ENCODE data around the gene RAB22A.

RAB22A gene

DNA sequence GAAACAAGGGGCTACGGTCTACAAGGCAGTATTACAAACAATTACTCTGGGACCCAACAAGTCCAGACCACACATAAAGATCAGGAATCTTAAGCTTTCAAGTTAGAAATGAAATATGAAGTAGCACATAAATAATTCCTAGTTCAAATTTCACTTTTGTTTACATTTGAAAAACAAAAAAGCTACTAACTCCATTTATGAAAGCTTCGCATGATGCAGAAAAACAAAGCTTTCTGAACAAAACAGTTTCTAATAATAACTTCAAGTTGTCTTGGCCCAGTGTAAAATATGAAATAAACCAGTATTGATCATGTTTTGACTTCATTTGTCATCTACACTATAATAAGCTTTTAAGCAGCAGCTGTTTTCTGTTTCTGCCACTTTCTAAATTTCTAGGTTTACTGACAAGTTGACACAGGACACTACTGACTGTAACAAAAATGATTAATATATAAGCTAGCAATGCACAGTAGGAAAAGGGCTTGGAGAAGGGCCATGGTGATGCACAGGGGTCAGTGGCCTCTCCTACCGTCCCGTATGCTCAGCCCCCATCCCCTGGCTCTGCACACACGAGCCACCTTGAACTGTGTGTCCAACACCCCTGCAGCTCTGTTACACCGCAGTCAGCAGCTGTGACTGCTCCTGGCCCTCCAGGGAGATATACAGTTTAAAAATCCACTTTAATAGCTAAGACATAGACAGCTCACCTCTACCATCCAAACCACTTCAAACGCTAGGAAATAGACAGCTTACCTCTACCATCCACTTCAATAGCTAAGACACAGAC is 13.3 kb upstream of the RAB22A start:
- Histone ChIP-seq H3K9me3 (ENCODE audit: insufficient read depth, low read length) (no peaks in the 10 kb centered on the region), H3K4me3 (ENCODE audit: low read length) (no peak overlapping the region), H3K79me2 (ENCODE audit: low read length) (no peaks in the 10 kb centered on the region), H4K20me1 (ENCODE audit: insufficient read depth, low read length) (no peaks in the 10 kb centered on the region; the same call in 1 of the 2 replicates), H3K4me2 (ENCODE audit: low read length) (no peak overlapping the region), H3K27me3 (ENCODE audit: low read depth, low read length) (no peaks in the 10 kb centered on the region), H3K36me3 (replicated peaks; ENCODE audit: low read depth, low read length) (no peaks in the 10 kb centered on the region), H3K27ac (ENCODE audit: low read length) (no peak overlapping the region), H3K4me1 (ENCODE audit: low read length) (no peaks in the 10 kb centered on the region), H2AFZ (ENCODE audit: low read depth, low read length) (no peak overlapping the region), H3K9ac (ENCODE audit: low read length) (no peak overlapping the region)
- TF ChIP-seq, protein P1, sequence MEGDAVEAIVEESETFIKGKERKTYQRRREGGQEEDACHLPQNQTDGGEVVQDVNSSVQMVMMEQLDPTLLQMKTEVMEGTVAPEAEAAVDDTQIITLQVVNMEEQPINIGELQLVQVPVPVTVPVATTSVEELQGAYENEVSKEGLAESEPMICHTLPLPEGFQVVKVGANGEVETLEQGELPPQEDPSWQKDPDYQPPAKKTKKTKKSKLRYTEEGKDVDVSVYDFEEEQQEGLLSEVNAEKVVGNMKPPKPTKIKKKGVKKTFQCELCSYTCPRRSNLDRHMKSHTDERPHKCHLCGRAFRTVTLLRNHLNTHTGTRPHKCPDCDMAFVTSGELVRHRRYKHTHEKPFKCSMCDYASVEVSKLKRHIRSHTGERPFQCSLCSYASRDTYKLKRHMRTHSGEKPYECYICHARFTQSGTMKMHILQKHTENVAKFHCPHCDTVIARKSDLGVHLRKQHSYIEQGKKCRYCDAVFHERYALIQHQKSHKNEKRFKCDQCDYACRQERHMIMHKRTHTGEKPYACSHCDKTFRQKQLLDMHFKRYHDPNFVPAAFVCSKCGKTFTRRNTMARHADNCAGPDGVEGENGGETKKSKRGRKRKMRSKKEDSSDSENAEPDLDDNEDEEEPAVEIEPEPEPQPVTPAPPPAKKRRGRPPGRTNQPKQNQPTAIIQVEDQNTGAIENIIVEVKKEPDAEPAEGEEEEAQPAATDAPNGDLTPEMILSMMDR (IDR thresholded peaks at IDR 0.05; ENCODE audit: low read depth, low read length): no peak
- TF ChIP-seq EZH2phosphoT487 (IDR thresholded peaks at IDR 0.05; ENCODE audit: low read depth): no peak

DNA sequence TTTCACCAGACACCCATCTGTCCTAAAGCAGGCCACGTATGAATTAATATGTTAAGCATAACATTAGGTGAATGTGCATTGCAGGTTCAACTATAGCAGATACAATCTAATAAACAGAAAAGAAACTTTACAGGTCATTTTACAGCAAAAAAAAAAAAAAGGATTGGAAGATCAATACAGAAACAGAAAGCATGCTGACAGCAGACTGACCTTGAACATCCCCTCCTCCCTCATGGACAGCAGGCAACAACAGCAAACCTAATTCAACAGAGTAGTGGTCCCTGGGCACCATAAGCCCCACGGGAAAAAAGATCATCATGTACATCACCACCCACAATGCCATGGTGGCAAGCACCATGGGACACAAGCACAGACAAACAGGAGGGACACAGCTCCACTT is 12.1 kb upstream of the RAB22A start:
- Histone ChIP-seq H3K4me3 (ENCODE audit: low read length) (no peak overlapping the region), H3K4me1 (ENCODE audit: low read length) (no peaks in the 10 kb centered on the region), H4K20me1 (ENCODE audit: insufficient read depth, low read length) (no peaks in the 10 kb centered on the region; the same call in 1 of the 2 replicates), H3K27ac (ENCODE audit: low read length) (no peak overlapping the region), H3K9ac (ENCODE audit: low read length) (no peak overlapping the region), H3K4me2 (ENCODE audit: low read length) (no peak overlapping the region), H3K27me3 (ENCODE audit: low read depth, low read length) (no peaks in the 10 kb centered on the region), H3K9me3 (ENCODE audit: insufficient read depth, low read length) (no peaks in the 10 kb centered on the region), H3K79me2 (ENCODE audit: low read length) (no peaks in the 10 kb centered on the region), H3K36me3 (replicated peaks; ENCODE audit: low read depth, low read length) (no peaks in the 10 kb centered on the region), H2AFZ (ENCODE audit: low read depth, low read length) (no peak overlapping the region)
- TF ChIP-seq, protein P1 (IDR thresholded peaks at IDR 0.05; ENCODE audit: low read depth, low read length): no peak
- no peak for TF ChIP-seq EZH2phosphoT487 (IDR thresholded peaks at IDR 0.05; ENCODE audit: low read depth)

DNA sequence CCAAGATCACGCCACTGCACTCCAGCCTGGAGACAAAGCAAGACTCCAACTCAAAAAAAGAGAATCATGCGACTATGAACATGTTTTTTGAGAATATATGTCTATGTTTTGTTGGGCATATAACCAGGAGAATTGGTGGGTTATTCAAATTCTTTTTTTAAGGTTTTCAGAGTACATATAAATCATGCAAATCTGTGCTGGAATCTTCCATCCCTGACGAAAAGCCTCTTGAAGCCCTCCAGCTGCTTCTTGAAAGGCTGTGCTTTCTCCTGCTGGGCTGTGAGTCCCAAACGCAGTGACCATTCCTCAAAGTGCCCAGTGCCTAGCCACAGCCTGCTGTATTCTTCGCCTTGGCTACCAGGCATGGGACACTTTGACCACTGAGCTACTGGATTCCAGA is 9.2 kb upstream of the RAB22A start:
- H3K27ac ChIP-seq (ENCODE audit: low read length): no peak overlapping the region
- TF ChIP-seq, protein P1 (IDR thresholded peaks at IDR 0.05; ENCODE audit: low read depth, low read length): no peak
- TF ChIP-seq EZH2phosphoT487 (IDR thresholded peaks at IDR 0.05; ENCODE audit: low read depth): no peak

DNA sequence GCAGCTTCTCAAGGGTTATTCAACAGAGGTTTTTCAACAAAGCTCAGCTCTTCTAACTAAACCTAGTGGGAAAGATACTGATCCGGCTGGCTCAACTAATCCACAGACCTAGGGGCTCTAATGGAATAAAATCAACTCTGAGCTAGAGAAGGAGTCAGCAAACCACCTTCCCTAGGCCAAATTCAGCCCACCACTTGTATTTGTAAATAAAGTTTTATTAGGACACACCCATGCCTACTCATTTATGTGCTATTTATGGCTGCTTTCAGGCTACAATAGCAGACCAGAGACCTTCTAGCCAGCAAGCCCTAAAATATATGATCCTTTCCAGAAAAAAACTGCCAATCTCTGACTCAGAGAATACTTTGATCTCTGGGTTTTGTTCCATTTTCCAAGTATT is 6.0 kb upstream of the RAB22A start:
- no peak overlapping the region for H3K4me3 ChIP-seq (ENCODE audit: low read length)
- no peak overlapping the region for H3K9ac ChIP-seq (ENCODE audit: low read length)
- H3K36me3 ChIP-seq (replicated peaks; ENCODE audit: low read depth, low read length): no peaks in the 10 kb centered on the region
- TF ChIP-seq, protein P1 (IDR thresholded peaks at IDR 0.05; ENCODE audit: low read depth, low read length): no peak
- no peak for TF ChIP-seq EZH2phosphoT487 (IDR thresholded peaks at IDR 0.05; ENCODE audit: low read depth)
- no peak overlapping the region for H2AFZ ChIP-seq (ENCODE audit: low read depth, low read length)
- no peaks in the 10 kb centered on the region for H3K9me3 ChIP-seq (ENCODE audit: insufficient read depth, low read length)
- no peaks in the 10 kb centered on the region for H3K27me3 ChIP-seq (ENCODE audit: low read depth, low read length)
- H3K4me2 ChIP-seq (ENCODE audit: low read length): no peak overlapping the region
- H3K4me1 ChIP-seq (ENCODE audit: low read length): peaks cover 16% of the 10 kb centered on the region
- H3K27ac ChIP-seq (ENCODE audit: low read length): no peak overlapping the region
- H4K20me1 ChIP-seq (ENCODE audit: insufficient read depth, low read length): no peaks in the 10 kb centered on the region; the same call in 1 of the 2 replicates
- H3K79me2 ChIP-seq (ENCODE audit: low read length): no peaks in the 10 kb centered on the region

More for the DNA sequence above, 9.2 kb upstream of the RAB22A start:
- Histone ChIP-seq H4K20me1 (ENCODE audit: insufficient read depth, low read length) (no peaks in the 10 kb centered on the region; the same call in 1 of the 2 replicates), H3K36me3 (replicated peaks; ENCODE audit: low read depth, low read length) (no peaks in the 10 kb centered on the region), H3K9me3 (ENCODE audit: insufficient read depth, low read length) (no peaks in the 10 kb centered on the region), H3K4me1 (ENCODE audit: low read length) (no peaks in the 10 kb centered on the region), H3K27me3 (ENCODE audit: low read depth, low read length) (no peaks in the 10 kb centered on the region), H2AFZ (ENCODE audit: low read depth, low read length) (no peak overlapping the region), H3K9ac (ENCODE audit: low read length) (no peak overlapping the region), H3K4me3 (ENCODE audit: low read length) (no peak overlapping the region), H3K79me2 (ENCODE audit: low read length) (no peaks in the 10 kb centered on the region), H3K4me2 (ENCODE audit: low read length) (no peak overlapping the region)
